Common myeloid progenitor, CD34-positive (primary cell): ENCODE data around the gene NDUFA13.

Source experiments
- CTCF ChIA-PET: fragments of 350-600 bp; sonication (Branson Sonifier 250); formaldehyde crosslinking; loops from one replicate; lab custom pipeline; 2021; ENCODE audit warnings: antibody characterized with exemption; lab: Charles Lee
- POLR2A ChIA-PET: fragments of 350-600 bp; sonication (Branson Sonifier 250); formaldehyde crosslinking; loops from one replicate; lab custom pipeline; 2021; ENCODE audit warnings: antibody characterized with exemption; lab: Charles Lee
- DNase-seq, 3 donors: peaks; one replicate each; pipeline versions ENCODE4 v3.0.0 to v3.0.0-alpha.2; 2013
- H3K27ac ChIP-seq, 2 experiments: 1 replicate in 1 of 2; 2 replicates in 1 of 2; pipeline ENCODE4 v1.7.0; 2013; ENCODE audit warnings: inconsistent platforms in 2 of 2, low read length in 2 of 2, mild to moderate bottlenecking in 2 of 2, low read depth in 1 of 2, moderate library complexity in 1 of 2; ENCODE audit not compliant: severe bottlenecking in 2 of 2, insufficient read depth in 1 of 2, poor library complexity in 1 of 2
- H3K27me3 ChIP-seq, 5 experiments: replicated peaks in 2 of 5; 1 replicate in 3 of 5; 2 replicates in 2 of 5; pipeline versions ENCODE4 v1.6.1 to v1.7.0; 2013; ENCODE audit warnings: low read length in 4 of 5, mild to moderate bottlenecking in 2 of 5, moderate library complexity in 2 of 5, inconsistent platforms in 1 of 5; ENCODE audit not compliant: insufficient read depth in 5 of 5, control insufficient read depth in 4 of 5
- H3K36me3 ChIP-seq, 4 experiments: 1 replicate in 2 of 4; 2 replicates in 2 of 4; pipeline versions ENCODE4 v1.6.1 to v1.7.0; 2013; ENCODE audit warnings: low read length in 3 of 4, control low read depth in 1 of 4, mild to moderate bottlenecking in 1 of 4; ENCODE audit not compliant: control insufficient read depth in 4 of 4, insufficient read depth in 4 of 4
- H3K4me1 ChIP-seq, 4 experiments: 1 replicate in 3 of 4; 2 replicates in 1 of 4; pipeline versions ENCODE4 v1.6.1 to v1.7.1; 2013; ENCODE audit warnings: low read length in 3 of 4, mild to moderate bottlenecking in 3 of 4, control low read depth in 1 of 4, inconsistent platforms in 1 of 4, moderate library complexity in 1 of 4; ENCODE audit not compliant: control insufficient read depth in 4 of 4, insufficient read depth in 4 of 4; ENCODE audit errors: control extremely low read depth in 1 of 4
- H3K4me3 ChIP-seq, 7 experiments: 1 replicate in 4 of 7; 2 replicates in 3 of 7; pipeline versions ENCODE4 v1.5.1 to v1.7.0; 2013; ENCODE audit warnings: mild to moderate bottlenecking in 7 of 7, low read length in 6 of 7, moderate library complexity in 6 of 7, inconsistent platforms in 2 of 7, low read depth in 2 of 7, control low read depth in 1 of 7; ENCODE audit not compliant: insufficient read depth in 4 of 7, control insufficient read depth in 1 of 7; ENCODE audit errors: extremely low read depth in 1 of 7
- H3K9me3 ChIP-seq, 5 experiments: 1 replicate in 4 of 5; 2 replicates in 1 of 5; pipeline versions ENCODE4 v1.6.1 to v1.7.1; 2013; ENCODE audit warnings: low read length in 4 of 5, mild to moderate bottlenecking in 2 of 5, inconsistent platforms in 1 of 5, low read depth in 1 of 5, moderate library complexity in 1 of 5; ENCODE audit not compliant: control insufficient read depth in 4 of 5, insufficient read depth in 2 of 5; ENCODE audit errors: control extremely low read depth in 1 of 5
- WGBS: methylation state at CpG from one replicate; pipeline ENCODE4 v1.1.5; 2013; ENCODE audit not compliant: insufficient coverage; 5-methylcytosine and 5-hydroxymethylcytosine counted together

The NDUFA13 gene

DNA sequence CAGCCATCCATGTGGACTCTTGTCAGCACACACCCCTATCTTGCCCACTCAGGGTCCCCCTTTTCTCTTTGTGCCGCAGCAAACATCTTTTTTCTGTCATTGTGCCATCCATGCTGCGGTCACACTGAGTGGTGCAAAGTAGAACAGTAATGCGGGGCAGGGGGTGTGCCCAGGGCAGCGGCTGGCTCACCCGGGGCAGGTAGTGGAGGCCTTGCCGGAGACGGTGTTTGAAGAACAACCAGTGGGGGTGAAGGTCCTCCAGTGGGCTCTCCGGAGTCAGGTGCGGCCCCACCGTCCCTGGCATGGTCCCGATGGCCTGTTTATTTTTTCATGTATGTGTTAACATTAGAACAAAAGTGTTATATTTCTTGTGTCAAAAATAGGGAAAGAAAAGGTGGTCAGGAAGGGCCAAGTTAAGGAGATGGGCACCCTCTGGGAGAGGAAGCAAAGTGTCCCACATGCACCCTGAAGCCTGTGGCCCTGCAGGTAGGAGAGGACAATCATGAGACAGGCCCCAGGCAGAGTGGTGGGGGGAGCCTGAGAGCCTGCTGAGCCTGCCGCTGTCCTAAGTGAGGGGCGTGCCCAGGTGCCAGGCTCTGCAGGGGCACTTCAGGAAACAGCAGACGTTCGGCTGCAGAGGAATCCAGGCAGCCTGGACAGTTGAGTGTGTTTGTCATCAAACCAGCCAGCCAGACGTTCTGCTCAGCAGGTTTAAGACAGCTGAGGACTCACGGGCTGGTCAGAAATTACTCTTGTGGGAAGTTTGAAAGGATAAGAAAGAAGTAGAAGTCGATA is 13.0 kb upstream of the NDUFA13 start:
- Histone ChIP-seq H3K27me3 (no peaks in the 10 kb centered on the region), H3K36me3 (peaks cover 7 to 98% (median 75%) of the 10 kb centered on the region in 4 experiments), H3K4me3 (no peak overlapping the region), H3K9me3 (no peaks in the 10 kb centered on the region), H3K27ac (no peak overlapping the region), H3K4me1 (no peaks in the 10 kb centered on the region)
- ChIA-PET CTCF (no interaction called here), POLR2A (no interaction called here)
- WGBS, result 97% methylated on average over 18 of the region's 18 CpGs
- no peak for DNase-seq

DNA sequence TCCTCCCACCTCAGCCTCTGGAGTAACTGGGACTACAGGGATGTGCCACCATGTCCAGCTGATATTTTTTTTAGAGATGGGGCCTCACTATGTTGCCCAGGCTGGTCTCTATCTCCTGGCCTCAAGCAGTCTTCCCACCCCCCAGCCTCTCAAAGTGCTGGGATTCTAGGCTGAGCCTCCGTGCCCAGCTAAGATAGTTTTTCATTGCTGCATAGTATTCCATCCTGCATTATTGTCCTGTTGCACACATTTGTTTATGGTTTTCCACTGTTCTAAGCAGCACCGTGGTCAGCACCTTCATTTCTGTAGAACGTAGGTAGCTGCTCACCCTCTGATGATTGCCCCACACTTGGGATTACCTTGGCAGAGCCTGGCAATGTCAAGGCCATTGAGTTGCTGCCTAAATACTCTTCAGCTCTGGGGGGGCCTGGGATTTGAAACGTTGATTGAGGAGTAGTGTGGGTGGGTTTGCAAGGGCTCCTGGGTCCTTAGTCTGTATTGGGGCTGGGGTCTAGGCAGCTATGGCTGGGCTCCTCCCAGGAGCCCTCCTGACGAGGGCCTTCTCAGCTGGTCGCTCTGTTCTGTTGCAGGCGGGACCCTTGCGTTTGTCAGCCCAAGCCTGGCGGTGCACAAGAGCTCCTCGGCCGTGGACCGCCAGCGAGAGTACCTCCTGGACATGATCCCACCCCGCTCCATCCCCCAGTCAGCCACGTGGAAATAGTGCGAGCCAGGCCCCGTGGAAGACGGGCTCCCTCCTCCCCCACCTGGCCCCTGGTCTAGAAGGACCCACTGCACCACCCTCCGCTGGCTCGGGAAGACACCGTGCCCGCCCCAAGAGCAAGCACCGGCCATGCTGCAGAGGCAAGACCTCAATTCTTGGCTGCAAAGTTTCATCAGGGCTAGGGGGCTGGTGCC is 11.0 kb upstream of the NDUFA13 start:
- no peaks in the 10 kb centered on the region for H3K4me1 ChIP-seq
- H3K27ac ChIP-seq, result no peak overlapping the region
- no peak for DNase-seq
- WGBS, result 96% methylated on average over 22 of the region's 23 CpGs
- POLR2A ChIA-PET, result no interaction called here
- H3K4me3 ChIP-seq, result no peak overlapping the region
- peaks cover 2 to 82% (median 63%) of the 10 kb centered on the region in 4 experiments for H3K36me3 ChIP-seq
- H3K27me3 ChIP-seq, result no peaks in the 10 kb centered on the region
- CTCF ChIA-PET, result interaction anchor here (0.8 to 1.5 kb wide), 4 partner anchors 9 to 15 kb away, joined by 3 to 4 read pairs (median 4); partner anchors contain the start of genes NDUFA13 and TSSK6
- no peaks in the 10 kb centered on the region for H3K9me3 ChIP-seq

DNA sequence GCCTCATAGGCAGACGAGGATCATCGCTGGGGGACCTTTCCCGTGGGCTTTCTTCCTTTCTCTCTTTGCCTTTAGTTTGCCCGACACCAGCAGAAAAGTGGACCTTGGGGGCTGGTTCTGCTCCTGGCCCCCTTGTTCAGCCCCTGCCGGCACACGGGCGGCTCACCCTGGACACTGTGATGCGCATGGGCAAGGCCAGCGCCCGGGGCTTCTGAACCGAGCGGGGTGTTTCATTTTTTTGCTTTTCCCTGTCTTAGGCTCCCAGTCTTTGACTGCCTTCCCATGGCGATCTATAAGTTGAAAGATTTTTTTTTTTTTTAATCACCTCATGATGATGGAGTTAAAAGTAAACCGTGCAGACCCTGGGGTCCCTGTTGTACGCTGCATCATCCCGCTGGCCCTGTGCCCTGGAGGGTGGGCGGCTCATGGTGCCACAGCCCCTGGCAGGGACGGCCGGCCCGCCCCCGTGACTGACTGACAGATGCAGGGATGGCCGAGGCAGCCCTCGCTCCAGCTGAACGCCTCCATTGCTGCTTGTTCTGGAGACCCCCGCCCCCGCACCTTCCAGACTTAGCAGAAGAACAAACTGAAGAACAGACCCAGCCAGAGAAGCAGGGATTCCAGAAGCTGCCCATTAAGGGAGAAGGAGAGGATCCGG is 10.2 kb upstream of the NDUFA13 start:
- CTCF ChIA-PET, result no interaction called here
- peaks cover 0 to 74% (median 56%) of the 10 kb centered on the region in 4 experiments for H3K36me3 ChIP-seq
- WGBS, result 98% methylated on average over 15 of the region's 27 CpGs
- H3K4me3 ChIP-seq, result no peak overlapping the region
- H3K27me3 ChIP-seq, result no peaks in the 10 kb centered on the region
- no peaks in the 10 kb centered on the region for H3K4me1 ChIP-seq
- no peak overlapping the region for H3K27ac ChIP-seq
- DNase-seq, result no peak
- POLR2A ChIA-PET, result no interaction called here
- no peaks in the 10 kb centered on the region for H3K9me3 ChIP-seq

DNA sequence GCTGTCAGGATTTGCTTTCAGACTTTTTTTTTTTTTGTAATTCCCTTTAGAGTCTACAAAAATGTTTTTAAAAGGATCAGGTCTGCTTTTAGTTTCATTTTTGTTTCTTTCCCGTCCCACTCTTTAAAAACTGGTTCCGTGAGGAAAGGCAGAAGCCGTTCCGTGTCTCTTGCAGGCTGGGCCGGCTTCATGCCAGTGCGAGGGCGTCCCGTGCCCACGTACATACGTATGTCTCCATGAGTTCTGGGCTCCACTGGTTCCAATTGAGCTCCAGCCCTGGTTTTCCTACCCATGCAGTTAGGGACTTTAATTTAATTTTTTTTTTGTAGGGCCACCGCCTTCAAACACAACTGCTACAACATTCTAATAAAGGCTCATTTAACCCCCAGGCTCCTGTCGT is 9.4 kb upstream of the NDUFA13 start:
- Histone ChIP-seq H3K27me3 (no peaks in the 10 kb centered on the region), H3K27ac (no peak overlapping the region), H3K4me1 (no peaks in the 10 kb centered on the region), H3K4me3 (no peak overlapping the region), H3K36me3 (peaks cover 0 to 67% (median 50%) of the 10 kb centered on the region in 4 experiments), H3K9me3 (no peaks in the 10 kb centered on the region)
- DNase-seq, result no peak
- WGBS, result 97% methylated on average over 10 of the region's 12 CpGs
- ChIA-PET CTCF (no interaction called here), POLR2A (interaction anchor here (0.7 kb wide), 1 partner anchor 15 kb away, joined by 3 read pairs; no protein-coding TSS in a partner anchor)

DNA sequence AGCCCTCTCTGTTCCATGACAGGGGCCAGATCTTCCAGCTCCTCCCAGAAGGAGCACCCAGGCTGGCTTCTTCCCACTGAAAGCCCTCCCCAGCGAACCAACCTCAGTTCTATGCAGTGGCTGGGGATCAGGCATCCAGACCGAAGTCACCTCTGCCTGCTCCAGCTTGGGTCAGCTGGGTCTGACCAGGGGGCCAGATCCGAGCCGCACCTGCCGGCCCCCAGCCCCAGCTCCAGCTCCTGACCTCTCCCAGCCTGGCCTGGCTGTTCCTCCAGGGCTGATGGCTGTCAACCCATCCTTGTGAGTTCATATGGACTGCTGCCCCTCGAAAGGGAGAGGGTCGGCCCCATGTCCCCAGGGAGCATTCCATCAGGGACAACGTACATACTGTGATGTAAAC is 8.7 kb upstream of the NDUFA13 start:
- no peaks in the 10 kb centered on the region for H3K9me3 ChIP-seq
- ChIA-PET POLR2A (interaction anchor here (0.7 kb wide), 1 partner anchor 14 kb away, joined by 3 read pairs; no protein-coding TSS in a partner anchor), CTCF (interaction anchor here (1.0 kb wide), 1 partner anchor 47 kb away, joined by 4 read pairs; no protein-coding TSS in a partner anchor)
- WGBS, result 95% methylated on average over 5 of the region's 8 CpGs
- DNase-seq, result no peak
- no peaks in the 10 kb centered on the region for H3K4me1 ChIP-seq
- H3K4me3 ChIP-seq, result no peak overlapping the region
- H3K27me3 ChIP-seq, result no peaks in the 10 kb centered on the region
- peaks cover 0 to 59% (median 42%) of the 10 kb centered on the region in 4 experiments for H3K36me3 ChIP-seq
- no peak overlapping the region for H3K27ac ChIP-seq

DNA sequence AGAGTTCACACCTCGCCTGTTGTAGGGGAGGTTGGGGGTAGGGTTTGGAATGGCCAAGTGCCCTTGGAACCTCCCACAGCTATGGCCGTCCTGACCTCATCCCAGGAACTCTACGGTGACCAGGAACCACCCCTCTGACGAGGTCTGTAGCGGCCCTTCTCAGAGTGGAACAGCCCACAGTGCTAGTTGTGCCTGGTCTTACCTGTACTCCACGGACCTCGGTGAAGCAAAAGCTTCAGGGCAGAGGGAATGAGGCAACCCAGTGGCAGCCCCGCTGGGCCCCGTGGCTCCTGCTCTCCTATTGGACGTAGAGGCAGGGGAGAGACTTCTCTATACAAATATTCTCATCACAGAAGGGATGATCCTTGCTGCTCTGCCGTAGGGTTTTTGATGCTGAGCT is 7.8 kb upstream of the NDUFA13 start:
- CTCF ChIA-PET, result interaction anchor here (0.6 to 1.0 kb wide), 2 partner anchors 46 to 157 kb away, joined by 3 to 4 read pairs; no protein-coding TSS in a partner anchor
- Histone ChIP-seq H3K4me3 (no peak overlapping the region), H3K27ac (no peak overlapping the region), H3K4me1 (no peaks in the 10 kb centered on the region), H3K36me3 (peaks cover 0 to 50% (median 36%) of the 10 kb centered on the region in 4 experiments), H3K9me3 (no peaks in the 10 kb centered on the region), H3K27me3 (no peaks in the 10 kb centered on the region)
- 97% methylated on average over 10 of the region's 11 CpGs for whole genome bisulfite sequencing
- no peak for DNase-seq
- POLR2A ChIA-PET, result no interaction called here
